IMR-90 (cell line): ENCODE data around the gene FAM20C. TPM values are rescaled to one million over a fixed set of nuclear protein-coding genes. Genes with fewer than 3 reads are reported as not detected.

Source experiments
- ATAC-seq: fragments of 200-7000 bp; cut with Tn5 transposase; 2 replicates; pipeline ENCODE4 v1.9.1; 2020; ENCODE audit warnings: low read depth, mild to moderate bottlenecking, moderate library complexity
- BruUV-seq: library from RNA; stranded (reverse); fragments of 400-500 nt; replicated peaks from 2 replicates; lab custom pipeline; 2021; lab: Mats Ljungman, UMichigan
- CTCF ChIA-PET: fragments of 300-600 bp; formaldehyde crosslinking; extraction: SDS; loops from one replicate; lab custom pipeline; 2021; ENCODE audit warnings: antibody characterized with exemption; lab: Yijun Ruan, JAX
- POLR2A ChIA-PET: fragments of 300-600 bp; sonication (Branson Sonifier 250); formaldehyde crosslinking; loops from one replicate; lab custom pipeline; 2022; ENCODE audit warnings: antibody characterized with exemption; ENCODE audit not compliant: unreplicated experiment; lab: Charles Lee
- DNase-seq: peaks from one replicate; pipeline ENCODE4 v3.0.0; 2013
- H2AFZ ChIP-seq: replicated peaks from 2 replicates; pipeline ENCODE3; 2013; ENCODE audit warnings: low read length, mild to moderate bottlenecking; ENCODE audit not compliant: poor library complexity
- H2AK5ac ChIP-seq: 2 replicates; pipeline ENCODE4 v1.6.1; 2013; ENCODE audit warnings: low read depth, low read length, inconsistent platforms
- H2AK9ac ChIP-seq: replicated peaks from 2 replicates; pipeline ENCODE3; 2013; ENCODE audit warnings: mild to moderate bottlenecking, low read depth, low read length, moderate library complexity; ENCODE audit not compliant: poor library complexity
- H2BK120ac ChIP-seq: 2 replicates; pipeline ENCODE4 v1.6.1; 2013; ENCODE audit warnings: low read depth, low read length, inconsistent platforms
- H2BK15ac ChIP-seq: 3 replicates; pipeline ENCODE4 v1.6.1; 2013; ENCODE audit warnings: low read depth, low read length, inconsistent platforms
- H2BK20ac ChIP-seq: 2 replicates; pipeline ENCODE4 v1.6.1; 2013; ENCODE audit warnings: low read depth, mild to moderate bottlenecking, inconsistent platforms, low read length, moderate library complexity
- H2BK5ac ChIP-seq: 2 replicates; pipeline ENCODE4 v1.6.1; 2013; ENCODE audit warnings: mild to moderate bottlenecking, low read depth, low read length, inconsistent platforms; ENCODE audit not compliant: poor library complexity, severe bottlenecking
- H3K14ac ChIP-seq: replicated peaks from 2 replicates; pipeline ENCODE4 v1.6.1; 2013; ENCODE audit warnings: low read depth, low read length, inconsistent platforms
- H3K18ac ChIP-seq: 2 replicates; pipeline ENCODE4 v1.6.1; 2013; ENCODE audit warnings: low read depth, low read length, control low read depth
- H3K23ac ChIP-seq: 2 replicates; pipeline ENCODE4 v1.6.1; 2013; ENCODE audit warnings: low read depth, low read length, inconsistent platforms
- H3K27ac ChIP-seq: 2 replicates; pipeline ENCODE4 v1.5.1; 2013; ENCODE audit warnings: mild to moderate bottlenecking, control low read depth, low read length; ENCODE audit not compliant: insufficient read depth
- H3K27me3 ChIP-seq: 2 replicates; pipeline ENCODE4 v1.6.1; 2013; ENCODE audit warnings: low read length; ENCODE audit not compliant: control insufficient read depth, insufficient read depth
- H3K36me3 ChIP-seq: 2 replicates; pipeline ENCODE4 v1.6.1; 2013; ENCODE audit warnings: low read length, mixed read lengths; ENCODE audit not compliant: control insufficient read depth, insufficient read depth
- H3K4ac ChIP-seq: 2 replicates; pipeline ENCODE4 v1.6.1; 2013; ENCODE audit warnings: low read depth, low read length, inconsistent platforms
- H3K4me1 ChIP-seq: 2 replicates; pipeline ENCODE4 v1.6.1; 2013; ENCODE audit warnings: low read length, mixed read lengths; ENCODE audit not compliant: control insufficient read depth, insufficient read depth
- H3K4me2 ChIP-seq: 2 replicates; pipeline ENCODE4 v1.6.1; 2013; ENCODE audit warnings: low read depth, mild to moderate bottlenecking, control low read depth, low read length, moderate library complexity
- H3K4me3 ChIP-seq: 2 replicates; pipeline ENCODE4 v1.5.1; 2013; ENCODE audit warnings: low read depth, mild to moderate bottlenecking, control low read depth, low read length, moderate library complexity; ENCODE audit not compliant: insufficient read depth
- H3K56ac ChIP-seq: 2 replicates; pipeline ENCODE4 v1.6.1; 2013; ENCODE audit warnings: low read length, inconsistent platforms; ENCODE audit not compliant: insufficient read depth; ENCODE audit errors: extremely low read depth
- H3K79me1 ChIP-seq, 2 experiments: 2 replicates each; pipeline ENCODE4 v1.6.1; 2013; ENCODE audit warnings: low read length in 2 of 2, inconsistent platforms in 1 of 2, low read depth in 1 of 2
- H3K9ac ChIP-seq: 2 replicates; pipeline ENCODE4 v1.6.1; 2013; ENCODE audit warnings: low read depth, low read length, control low read depth
- H3K9me1 ChIP-seq: 2 replicates; pipeline ENCODE4 v1.6.1; 2013; ENCODE audit warnings: low read length, inconsistent platforms; ENCODE audit not compliant: insufficient read depth
- H3K9me3 ChIP-seq: 2 replicates; pipeline ENCODE4 v1.6.1; 2013; ENCODE audit warnings: low read length; ENCODE audit not compliant: control insufficient read depth, insufficient read depth
- H4K20me1 ChIP-seq: 2 replicates; pipeline ENCODE4 v1.6.1; 2013; ENCODE audit warnings: low read length, inconsistent platforms; ENCODE audit not compliant: insufficient read depth
- H4K5ac ChIP-seq: 2 replicates; pipeline ENCODE4 v1.6.1; 2013; ENCODE audit warnings: mild to moderate bottlenecking, low read depth, low read length, control low read depth
- H4K8ac ChIP-seq, 2 experiments: 2 replicates each; pipeline ENCODE4 v1.6.1; 2013; ENCODE audit warnings: low read depth in 2 of 2, low read length in 2 of 2, control low read depth in 1 of 2, inconsistent platforms in 1 of 2
- H4K91ac ChIP-seq: 2 replicates; pipeline ENCODE4 v1.6.1; 2013; ENCODE audit warnings: low read depth, low read length, inconsistent platforms; ENCODE audit not compliant: insufficient read depth
- CHD1 ChIP-seq: IDR thresholded peaks from 2 replicates; pipeline ENCODE4 v1.6.1; 2012; ENCODE audit warnings: low read depth, low read length, improper control_type of control experiment
- CTCF ChIP-seq: conservative IDR thresholded peaks from 2 replicates; pipeline ENCODE4 v1.5.1; 2012; ENCODE audit warnings: mild to moderate bottlenecking, low read depth, low read length, improper control_type of control experiment
- FOS ChIP-seq: fragments of 150-350 bp; IDR thresholded peaks from 2 replicates; pipeline ENCODE4 v1.6.1; 2016; ENCODE audit warnings: low read depth, low read length
- MAFK ChIP-seq: IDR thresholded peaks from 2 replicates; pipeline ENCODE4 v1.6.1; 2012; ENCODE audit warnings: low read depth, low read length, improper control_type of control experiment
- MAZ ChIP-seq: IDR thresholded peaks from 2 replicates; pipeline ENCODE4 v1.6.1; 2012; ENCODE audit warnings: low read depth, mild to moderate bottlenecking, low read length, improper control_type of control experiment, moderate library complexity, borderline replicate concordance
- MXI1 ChIP-seq: IDR thresholded peaks from 2 replicates; pipeline ENCODE4 v1.6.1; 2012; ENCODE audit warnings: low read depth, mild to moderate bottlenecking, low read length, moderate library complexity, borderline replicate concordance
- NFE2L2 ChIP-seq: fragments of 150-350 bp; IDR thresholded peaks from 2 replicates; pipeline ENCODE4 v1.6.1; 2016; ENCODE audit warnings: low read depth, mild to moderate bottlenecking, low read length
- RAD21 ChIP-seq: IDR thresholded peaks from 2 replicates; pipeline ENCODE4 v1.6.1; 2012; ENCODE audit warnings: low read length, improper control_type of control experiment
- WGBS, 2 experiments: methylation state at CpG; one replicate each; pipeline versions ENCODE4 v1.1.5 to v1.1.7; 2013; ENCODE audit warnings: missing lambda C conversion rate in 2 of 2; ENCODE audit not compliant: insufficient read length in 1 of 2; ENCODE audit errors: extremely low coverage in 2 of 2; 5-methylcytosine and 5-hydroxymethylcytosine counted together
- dilution Hi-C: fragments of 300-500 bp; cut with HindIII; formaldehyde crosslinking; loops from one replicate; pipeline ENCODE4 v1.14.3; 2018; ENCODE audit warnings: low sequenced_read_pairs; ENCODE audit not compliant: unreplicated experiment
- in situ Hi-C: fragments of 300-500 bp; cut with MboI; formaldehyde crosslinking; loops from 3 replicates; pipeline ENCODE4 v1.14.3; 2019; ENCODE audit warnings: low sequenced_read_pairs, inconsistent platforms, mixed read lengths
- intact Hi-C: fragments of 100-400 bp; cut with micrococcal nuclease; formaldehyde crosslinking; loops from 2 replicates; pipeline ENCODE4 v1.10.0; 2022
- polyA plus RNA-seq, 3 experiments: library from polyadenylated mRNA; depleted of rRNA; stranded (reverse); fragments of >200 nt; gene quantifications; 2 replicates each; pipeline ENCODE4 v1.2.3, GENCODE V29; 2012; ENCODE audit warnings: low replicate concordance in 1 of 3
- total RNA-seq: library from RNA; depleted of rRNA; stranded (reverse); fragments of >200 nt; gene quantifications from 2 replicates; pipeline ENCODE4 v1.2.3, GENCODE V29; 2012

Gene FAM20C
- total and polyA plus RNA-seq, 2 of the 4 experiments (the other 2 are of a cell fraction), result 7.7 to 36.6 TPM

GRCh38 chr7:159370-160270 lies 32.8 kb upstream of the FAM20C start:
- 91% methylated on average over 35 of the region's 50 CpGs; no CpG with 5 or more reads in 1 of the 2 experiments for WGBS, 2 experiments
- no peaks in the 10 kb centered on the region for H3K9me3 ChIP-seq
- CTCF ChIA-PET, result interaction anchor here (0.6 kb wide), 1 partner anchor 9 kb away, joined by 3 read pairs; no protein-coding TSS in a partner anchor
- H3K18ac ChIP-seq, result no peak overlapping the region
- H2BK15ac ChIP-seq, result no peak overlapping the region
- no peak overlapping the region; the same call in 1 of the 2 replicates for H2AK5ac ChIP-seq
- H3K56ac ChIP-seq, result no peak overlapping the region
- H4K91ac ChIP-seq, result no peak overlapping the region
- no peak overlapping the region for H3K4me3 ChIP-seq
- H3K4ac ChIP-seq, result no peak overlapping the region
- DNase-seq (no peak), ATAC-seq (no peak)
- H3K14ac ChIP-seq, result no peak overlapping the region
- H2BK20ac ChIP-seq, result no peak overlapping the region
- H2AFZ ChIP-seq, result no peak overlapping the region
- BruUV-seq, result no TSS peak
- in situ Hi-C loops (no loop called here), dilution Hi-C loops (no loop called here), intact Hi-C loops (no loop called here)
- H2BK120ac ChIP-seq, result no peak overlapping the region
- no peak overlapping the region for H2AK9ac ChIP-seq
- H3K4me1 ChIP-seq, result peaks cover 8% of the 10 kb centered on the region
- no peak overlapping the region for H4K8ac ChIP-seq
- no peak overlapping the region for H3K4me2 ChIP-seq
- H4K5ac ChIP-seq, result no peak overlapping the region
- POLR2A ChIA-PET, result no interaction called here
- no peak overlapping the region for H3K9ac ChIP-seq
- no peaks in the 10 kb centered on the region for H4K20me1 ChIP-seq
- H3K27me3 ChIP-seq, result peaks cover 30% of the 10 kb centered on the region
- no peak overlapping the region for H3K27ac ChIP-seq
- no peaks in the 10 kb centered on the region for H3K79me1 ChIP-seq
- no peak overlapping the region for H3K23ac ChIP-seq
- no peak for TF ChIP-seq MAFK
- no peak for TF ChIP-seq MAZ
- no peak for TF ChIP-seq CTCF
- TF ChIP-seq MXI1, result no peak
- TF ChIP-seq NFE2L2, result no peak
- TF ChIP-seq FOS, result no peak
- TF ChIP-seq CHD1, result no peak
- TF ChIP-seq RAD21, result no peak
- no peaks in the 10 kb centered on the region for H3K36me3 ChIP-seq
- no peak overlapping the region for H2BK5ac ChIP-seq
- no peaks in the 10 kb centered on the region for H3K9me1 ChIP-seq
